HEK293 (cell line): ENCODE data around the gene CALCOCO2.

ENCODE experiments used
- CTCF ChIA-PET: fragments of 350-600 bp; formaldehyde crosslinking; extraction: SDS; loops from one replicate; lab custom pipeline; 2021; ENCODE audit warnings: antibody characterized with exemption; lab: Yijun Ruan, JAX
- POLR2A ChIA-PET: fragments of 300-600 bp; formaldehyde crosslinking; extraction: SDS; loops from one replicate; lab custom pipeline; 2020; ENCODE audit warnings: antibody characterized with exemption, inconsistent platforms; lab: Yijun Ruan, JAX
- H3K27ac ChIP-seq: fragments of 200-500 bp; sonication (Bioruptor generic); 2 replicates; pipeline ENCODE4 v1.5.1; 2014; ENCODE audit warnings: low read depth, low read length, control low read depth, inconsistent platforms; ENCODE audit errors: extremely low read depth
- H3K36me3 ChIP-seq, 2 experiments: fragments of 200-500 bp in 1 of 2; sonication (Bioruptor generic) in 1 of 2; 1 replicate in 1 of 2; 2 replicates in 1 of 2; pipeline ENCODE4 v1.5.1; 2014 to 2017; ENCODE audit warnings: inconsistent platforms in 2 of 2, low read length in 2 of 2; ENCODE audit not compliant: control insufficient read depth in 2 of 2, insufficient read depth in 1 of 2
- H3K4me1 ChIP-seq: fragments of 200-500 bp; sonication (Bioruptor generic); 2 replicates; pipeline ENCODE4 v1.5.1; 2014; ENCODE audit warnings: mild to moderate bottlenecking, low read length, inconsistent platforms; ENCODE audit not compliant: control insufficient read depth, insufficient read depth
- H3K4me3 ChIP-seq: 2 replicates; pipeline ENCODE4 v1.5.1; 2011; ENCODE audit warnings: low read depth, mild to moderate bottlenecking, control low read depth, low read length, moderate library complexity
- H3K9me3 ChIP-seq: fragments of 200-500 bp; sonication (Bioruptor generic); 2 replicates; pipeline ENCODE4 v1.5.1; 2014; ENCODE audit warnings: low read depth, low read length, inconsistent platforms; ENCODE audit not compliant: control insufficient read depth, insufficient read depth
- GFI1B ChIP-seq: fragments of 450-650 bp; formaldehyde crosslinking; IDR thresholded peaks from 2 replicates; pipeline ENCODE4 v1.5.1; 2016; ENCODE audit warnings: missing biosample characterization, missing genetic modification characterization
- GLIS2 ChIP-seq: fragments of 450-650 bp; formaldehyde crosslinking; IDR thresholded peaks from 2 replicates; pipeline ENCODE4 v1.5.1; 2016; ENCODE audit warnings: missing biosample characterization, missing genetic modification characterization
- KLF10 ChIP-seq: fragments of 450-650 bp; IDR thresholded peaks from 2 replicates; pipeline ENCODE4 v1.5.1; 2018; ENCODE audit warnings: missing biosample characterization, mild to moderate bottlenecking, missing genetic modification characterization
- PRDM2 ChIP-seq: fragments of 450-650 bp; formaldehyde crosslinking; IDR thresholded peaks from 2 replicates; pipeline ENCODE4 v1.5.1; 2016; ENCODE audit warnings: missing biosample characterization, missing genetic modification characterization, borderline replicate concordance
- REPIN1 ChIP-seq: fragments of 450-650 bp; formaldehyde crosslinking; IDR thresholded peaks from 2 replicates; pipeline ENCODE4 v1.5.1; 2017; ENCODE audit warnings: missing biosample characterization, missing genetic modification characterization, low read depth
- TRIM28 ChIP-seq: IDR thresholded peaks from 2 replicates; pipeline ENCODE4 v1.6.1; 2011; ENCODE audit warnings: low read length, control low read depth, borderline replicate concordance
- ZBTB17 ChIP-seq: fragments of 450-650 bp; formaldehyde crosslinking; IDR thresholded peaks from 2 replicates; pipeline ENCODE4 v1.5.1; 2016; ENCODE audit warnings: missing biosample characterization, missing genetic modification characterization
- ZFP69B ChIP-seq: fragments of 450-650 bp; formaldehyde crosslinking; IDR thresholded peaks from 2 replicates; pipeline ENCODE4 v1.5.1; 2016; ENCODE audit warnings: missing biosample characterization, missing genetic modification characterization
- ZNF16 ChIP-seq: fragments of 450-650 bp; formaldehyde crosslinking; IDR thresholded peaks from 2 replicates; pipeline ENCODE4 v1.5.1; 2016; ENCODE audit warnings: low read depth, missing biosample characterization, missing genetic modification characterization
- ZNF239 ChIP-seq: fragments of 450-650 bp; formaldehyde crosslinking; IDR thresholded peaks from 2 replicates; pipeline ENCODE4 v1.5.1; 2016; ENCODE audit warnings: missing biosample characterization, missing genetic modification characterization
- ZNF404 ChIP-seq: fragments of 450-650 bp; formaldehyde crosslinking; IDR thresholded peaks from 2 replicates; pipeline ENCODE4 v1.5.1; 2017; ENCODE audit warnings: missing biosample characterization, missing genetic modification characterization
- ZNF426 ChIP-seq: fragments of 450-650 bp; formaldehyde crosslinking; IDR thresholded peaks from 2 replicates; pipeline ENCODE4 v1.5.1; 2017; ENCODE audit warnings: missing biosample characterization, missing genetic modification characterization, mild to moderate bottlenecking, inconsistent platforms, moderate library complexity
- ZNF488 ChIP-seq: fragments of 450-650 bp; formaldehyde crosslinking; IDR thresholded peaks from 2 replicates; pipeline ENCODE4 v1.5.1; 2016; ENCODE audit warnings: missing biosample characterization, missing genetic modification characterization
- ZNF513 ChIP-seq: fragments of 450-650 bp; IDR thresholded peaks from 2 replicates; pipeline ENCODE4 v1.5.1; 2018; ENCODE audit warnings: missing biosample characterization, missing genetic modification characterization
- ZNF560 ChIP-seq: fragments of 450-650 bp; formaldehyde crosslinking; IDR thresholded peaks from 2 replicates; pipeline ENCODE4 v1.5.1; 2017; ENCODE audit warnings: missing biosample characterization, missing genetic modification characterization, borderline replicate concordance
- ZNF660 ChIP-seq: fragments of 450-650 bp; IDR thresholded peaks from 2 replicates; pipeline ENCODE4 v1.5.1; 2018; ENCODE audit warnings: missing biosample characterization, mild to moderate bottlenecking, missing genetic modification characterization
- ZNF776 ChIP-seq: fragments of 450-650 bp; formaldehyde crosslinking; IDR thresholded peaks from 2 replicates; pipeline ENCODE4 v1.5.0; 2017; ENCODE audit warnings: missing biosample characterization, missing genetic modification characterization, borderline replicate concordance
- ZNF791 ChIP-seq: fragments of 450-650 bp; formaldehyde crosslinking; IDR thresholded peaks from 2 replicates; pipeline ENCODE4 v1.5.1; 2016; ENCODE audit warnings: missing biosample characterization, missing genetic modification characterization
- ZNF830 ChIP-seq: fragments of 450-650 bp; IDR thresholded peaks from 2 replicates; pipeline ENCODE4 v1.5.0; 2018; ENCODE audit warnings: missing biosample characterization, missing genetic modification characterization, low read depth, mild to moderate bottlenecking, moderate library complexity
- ZNF837 ChIP-seq: fragments of 450-650 bp; formaldehyde crosslinking; IDR thresholded peaks from 2 replicates; pipeline ENCODE4 v1.5.1; 2016; ENCODE audit warnings: missing biosample characterization, missing genetic modification characterization
- TF ChIP-seq, protein P1 (sequence below): fragments of 450-650 bp; formaldehyde crosslinking; IDR thresholded peaks from 2 replicates; pipeline ENCODE4 v1.5.1; 2017; ENCODE audit warnings: missing biosample characterization, missing genetic modification characterization

The CALCOCO2 gene

DNA sequence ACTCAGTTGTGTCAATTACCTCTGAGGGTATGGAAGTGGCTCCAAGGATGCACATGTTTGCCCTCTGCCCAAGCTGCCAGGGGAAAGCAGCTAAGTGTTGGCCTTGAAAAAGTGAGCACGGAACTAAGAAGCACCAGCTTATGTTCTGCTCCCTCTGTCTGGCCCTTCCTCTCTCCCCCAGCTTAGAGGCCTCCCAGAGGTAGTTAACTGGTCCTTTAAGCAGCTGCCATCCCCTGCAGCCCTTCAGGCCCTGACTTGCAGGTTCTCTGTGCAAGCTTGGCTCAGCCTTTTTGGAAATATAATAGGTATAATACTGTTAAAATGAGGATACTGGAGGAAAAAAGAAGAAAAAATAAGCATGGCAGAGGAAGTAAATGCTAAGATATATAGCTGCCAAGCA is 70.4 kb downstream of the CALCOCO2 start:
- Histone ChIP-seq H3K4me3 (no peak overlapping the region), H3K9me3 (no peaks in the 10 kb centered on the region), H3K36me3 (peaks cover 13 to 20% of the 10 kb centered on the region in 2 experiments), H3K27ac (no peak overlapping the region), H3K4me1 (no peaks in the 10 kb centered on the region)
- POLR2A ChIA-PET, result interaction anchor here (0.8 to 1.0 kb wide), 2 partner anchors 9 to 12 kb away, joined by 3 to 10 read pairs; partner anchors contain the start of gene ATP5MC1
- TF ChIP-seq, protein P1, sequence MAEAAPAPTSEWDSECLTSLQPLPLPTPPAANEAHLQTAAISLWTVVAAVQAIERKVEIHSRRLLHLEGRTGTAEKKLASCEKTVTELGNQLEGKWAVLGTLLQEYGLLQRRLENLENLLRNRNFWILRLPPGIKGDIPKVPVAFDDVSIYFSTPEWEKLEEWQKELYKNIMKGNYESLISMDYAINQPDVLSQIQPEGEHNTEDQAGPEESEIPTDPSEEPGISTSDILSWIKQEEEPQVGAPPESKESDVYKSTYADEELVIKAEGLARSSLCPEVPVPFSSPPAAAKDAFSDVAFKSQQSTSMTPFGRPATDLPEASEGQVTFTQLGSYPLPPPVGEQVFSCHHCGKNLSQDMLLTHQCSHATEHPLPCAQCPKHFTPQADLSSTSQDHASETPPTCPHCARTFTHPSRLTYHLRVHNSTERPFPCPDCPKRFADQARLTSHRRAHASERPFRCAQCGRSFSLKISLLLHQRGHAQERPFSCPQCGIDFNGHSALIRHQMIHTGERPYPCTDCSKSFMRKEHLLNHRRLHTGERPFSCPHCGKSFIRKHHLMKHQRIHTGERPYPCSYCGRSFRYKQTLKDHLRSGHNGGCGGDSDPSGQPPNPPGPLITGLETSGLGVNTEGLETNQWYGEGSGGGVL (tag by site-specific recombination), result no peak
- 0 out of 2 replicates have a peak, but pooled peaks have one; percentile 15 for TF ChIP-seq ZBTB17
- CTCF ChIA-PET, result interaction anchor here (1.3 kb wide), 1 partner anchor 131 kb away, joined by 4 read pairs; no protein-coding TSS in a partner anchor

GRCh38 chr17:48903401-48903800 is 72.6 kb downstream of the CALCOCO2 start:
- Histone ChIP-seq H3K4me1 (no peaks in the 10 kb centered on the region), H3K9me3 (no peaks in the 10 kb centered on the region), H3K27ac (no peak overlapping the region), H3K4me3 (no peak overlapping the region), H3K36me3 (peaks cover 0 to 1% of the 10 kb centered on the region in 2 experiments; a peak in 2 of 3 replicates)
- CTCF ChIA-PET, result interaction anchor here (0.6 to 1.2 kb wide), 4 partner anchors 9 to 87 kb away, joined by 3 read pairs; partner anchors contain the start of gene ATP5MC1
- TF ChIP-seq GFI1B (tag by site-specific recombination) (no peak), PRDM2 (tag by site-specific recombination) (no peak), ZFP69B (tag by site-specific recombination) (no peak), ZNF660 (no peak)
- TF ChIP-seq, all 188 proteins: peak for 0
- POLR2A ChIA-PET, result interaction anchor here (0.6 to 7.5 kb wide), 7 partner anchors 9 to 144 kb away, joined by 3 to 106 read pairs (median 6); partner anchors contain the start of genes ATP5MC1 and GIP

DNA sequence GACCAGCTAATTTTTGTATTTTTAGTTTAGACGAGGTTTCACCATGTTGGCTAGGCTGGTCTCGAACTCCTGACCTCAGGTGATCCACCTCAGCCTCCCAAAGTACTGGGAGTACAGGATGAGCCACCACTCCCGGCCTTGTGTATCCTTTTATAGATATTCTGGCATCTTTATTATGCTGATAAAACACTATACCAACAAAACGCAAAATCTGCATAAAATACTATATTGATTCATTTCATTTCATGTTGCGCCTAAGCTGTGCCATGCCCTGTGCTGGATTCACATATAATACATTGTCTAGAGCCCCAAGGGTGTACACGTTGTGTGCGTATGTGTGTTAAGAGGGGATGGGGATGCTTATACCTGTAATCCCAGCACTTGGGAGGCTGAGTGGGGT is 73.6 kb downstream of the CALCOCO2 start:
- no peaks in the 10 kb centered on the region; a peak in 1 of 3 replicates for H3K36me3 ChIP-seq
- POLR2A ChIA-PET, result interaction anchor here (0.6 to 7.5 kb wide), 5 partner anchors 10 to 1087 kb away, joined by 3 to 106 read pairs (median 4); partner anchors contain the start of gene ATP5MC1
- CTCF ChIA-PET, result interaction anchor here (1.0 to 1.2 kb wide), 2 partner anchors 12 to 128 kb away, joined by 3 to 4 read pairs; partner anchors contain the start of gene ATP5MC1
- no peak overlapping the region for H3K4me3 ChIP-seq
- H3K4me1 ChIP-seq, result peaks cover under 1% of the 10 kb centered on the region; the same call in 1 of the 2 replicates
- H3K27ac ChIP-seq, result no peak overlapping the region
- no peaks in the 10 kb centered on the region for H3K9me3 ChIP-seq
- no peak for TF ChIP-seq ZNF513 (tag by site-specific recombination)
- TF ChIP-seq ZNF791 (tag by site-specific recombination), result no peak
- TF ChIP-seq GLIS2 (tag by site-specific recombination), result no peak
- no peak for TF ChIP-seq ZNF404 (tag by site-specific recombination)
- no peak for TF ChIP-seq TRIM28
- TF ChIP-seq ZNF560 (tag by site-specific recombination), result no peak
- TF ChIP-seq ZNF16, result no peak
- TF ChIP-seq ZNF776 (tag by site-specific recombination), result no peak
- TF ChIP-seq ZNF239, result no peak
- TF ChIP-seq ZFP69B (tag by site-specific recombination), result no peak
- no peak for TF ChIP-seq ZNF830 (tag by site-specific recombination)
- TF ChIP-seq ZNF837 (tag by site-specific recombination), result no peak
- no peak for TF ChIP-seq REPIN1 (tag by site-specific recombination)
- TF ChIP-seq ZNF488 (tag by site-specific recombination), result no peak
- no peak for TF ChIP-seq ZNF426 (tag by site-specific recombination)
- TF ChIP-seq KLF10 (tag by site-specific recombination), result no peak
